GM19193 (cell line): ENCODE data around the gene BCL3.

Source experiments
- POLR2A ChIP-seq: IDR thresholded peaks from 4 replicates; pipeline ENCODE4 v1.6.1; 2011; ENCODE audit not compliant: insufficient read depth, insufficient read length; ENCODE audit errors: extremely low read depth

The BCL3 gene

DNA sequence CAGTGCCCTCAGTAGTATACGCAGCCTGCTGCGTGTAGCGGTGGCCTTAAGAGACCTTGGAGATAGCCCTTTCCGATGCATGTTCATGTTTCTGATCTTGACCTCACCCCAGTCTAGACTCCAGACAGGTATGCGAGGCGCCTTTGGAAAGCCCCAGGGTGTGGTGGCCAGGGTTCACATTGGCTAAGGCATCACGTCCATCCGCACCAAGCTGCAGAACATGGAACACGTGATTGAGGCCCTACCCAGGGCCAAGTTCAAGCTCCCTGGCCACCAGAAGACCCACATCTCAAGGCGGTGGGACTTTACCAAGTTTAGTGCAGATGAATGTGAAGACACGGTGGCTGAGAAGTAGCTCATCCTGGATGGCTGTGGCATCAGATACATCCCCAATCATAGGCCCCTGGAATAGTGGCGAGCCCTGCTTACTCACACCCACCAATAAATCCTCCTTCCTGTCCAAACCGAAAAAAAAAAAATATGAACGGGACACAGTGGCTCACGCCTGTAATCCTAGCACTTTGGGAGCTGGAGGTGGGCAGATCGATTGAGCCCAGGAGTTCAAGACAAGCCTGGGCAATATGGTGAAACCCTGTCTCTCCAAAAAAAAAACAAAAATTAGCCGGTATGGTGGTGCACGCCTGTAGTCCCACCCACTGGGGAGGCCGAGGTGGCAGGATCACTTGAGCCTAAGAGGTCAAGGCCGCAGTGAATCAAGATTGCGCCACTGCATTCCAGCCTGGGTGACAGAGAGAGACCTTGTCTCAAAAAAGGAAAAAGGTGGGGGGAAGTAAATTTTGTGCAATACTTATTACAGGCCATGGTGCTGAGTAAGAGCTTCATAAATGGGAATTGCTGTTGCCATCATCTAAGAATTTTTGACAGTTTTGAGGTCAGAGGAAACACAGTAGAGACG, 16.8 kb downstream of the BCL3 start:
- no peak for TF ChIP-seq POLR2A

- TF ChIP-seq POLR2A: no peak
Measured at GRCh38 chr19:44765949-44766335, 17.4 kb downstream of the BCL3 start.

DNA sequence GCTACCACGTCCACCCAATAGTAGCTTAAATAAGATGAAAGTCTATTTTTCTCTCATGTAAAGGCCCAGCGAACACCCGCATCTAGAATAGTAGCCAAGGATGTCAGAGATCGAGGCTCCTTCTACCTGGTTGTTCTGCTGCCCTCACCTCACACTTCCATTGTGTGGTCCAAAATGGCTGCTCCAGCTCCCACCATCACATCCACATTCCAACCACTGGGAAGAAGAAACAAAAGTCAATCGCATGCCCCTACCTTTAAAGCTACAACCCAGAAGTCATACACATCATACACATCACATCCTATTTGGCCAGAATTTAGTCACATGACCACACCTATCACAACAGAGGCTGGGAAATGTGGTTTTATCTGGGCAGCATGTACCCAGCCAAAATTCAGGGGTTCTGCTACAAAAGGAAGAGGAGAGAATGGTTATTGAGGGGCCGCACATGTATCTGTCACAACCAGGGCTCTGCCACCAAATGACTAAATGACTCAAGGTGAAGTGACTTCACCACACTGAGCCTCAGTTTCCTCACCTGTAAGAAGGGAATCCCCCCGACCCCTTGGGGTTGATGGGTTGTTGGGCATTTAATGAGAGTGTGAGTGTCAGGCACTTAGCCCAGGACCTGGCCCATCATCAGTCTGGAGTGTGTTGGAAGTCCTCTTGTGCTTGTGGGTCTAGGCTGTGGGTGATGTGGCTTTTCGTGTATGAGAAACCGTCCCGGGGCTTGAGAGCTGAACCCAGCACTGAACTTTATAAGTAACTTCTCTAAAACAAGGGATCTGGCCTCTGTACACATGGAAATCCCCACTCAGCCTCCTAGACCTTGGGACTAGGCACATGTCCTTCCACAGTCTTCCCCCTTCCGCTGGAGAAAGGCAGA, 19.0 kb downstream of the BCL3 start:
- no peak for TF ChIP-seq POLR2A

DNA sequence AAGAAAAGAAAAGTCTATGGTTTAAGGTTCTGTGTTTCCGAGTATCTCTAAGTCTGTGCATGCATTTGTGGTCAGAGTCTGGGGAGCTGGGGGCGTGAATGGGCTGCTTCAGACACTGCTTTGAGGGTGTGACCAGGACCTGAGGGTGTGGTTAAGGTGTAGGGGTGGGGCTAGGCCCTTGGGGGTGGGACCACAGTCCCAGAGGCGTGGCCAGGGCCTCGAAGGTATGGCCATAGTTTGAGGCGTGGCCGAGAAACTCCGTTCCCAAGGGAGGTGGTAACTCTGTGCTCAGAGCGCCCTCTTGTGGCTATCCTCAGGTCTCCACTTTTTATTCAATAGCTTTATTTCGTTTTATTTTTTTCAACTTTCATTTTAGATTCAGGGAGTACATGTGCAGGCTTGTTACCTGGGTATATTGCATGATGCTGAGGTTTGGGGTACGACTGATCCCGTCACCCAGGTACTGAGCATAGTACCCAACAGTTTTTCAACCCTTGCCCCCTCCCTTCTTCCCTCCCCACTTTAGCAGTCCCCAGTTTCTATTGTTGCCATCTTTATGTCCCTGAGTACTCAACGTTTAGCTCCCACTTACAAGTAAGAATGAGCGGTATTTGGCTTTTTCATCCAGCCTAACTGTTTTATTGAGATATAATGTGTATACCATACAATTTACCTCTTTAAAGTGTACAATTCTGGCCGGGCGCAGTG, 22.2 kb downstream of the BCL3 start:
- TF ChIP-seq POLR2A: no peak

DNA sequence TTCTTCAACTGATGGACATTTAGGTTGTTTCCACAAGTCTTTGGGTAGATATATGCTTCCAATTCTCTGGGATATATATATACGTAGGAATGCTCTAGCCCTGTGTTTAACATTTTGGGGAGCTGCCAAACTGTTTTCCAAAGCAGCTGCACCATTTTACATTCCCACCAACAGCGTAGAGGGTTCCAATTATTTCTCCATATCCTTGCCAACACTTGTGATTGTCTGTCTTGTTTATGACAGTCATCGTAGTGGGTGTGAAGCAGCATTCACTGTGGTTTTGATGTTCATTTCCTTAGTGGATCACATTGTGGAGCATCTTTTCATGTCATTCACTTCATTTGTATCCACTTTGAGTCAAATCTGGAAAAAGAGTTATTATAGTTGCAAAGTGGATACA, 24.5 kb downstream of the BCL3 start:
- no peak for TF ChIP-seq POLR2A

DNA sequence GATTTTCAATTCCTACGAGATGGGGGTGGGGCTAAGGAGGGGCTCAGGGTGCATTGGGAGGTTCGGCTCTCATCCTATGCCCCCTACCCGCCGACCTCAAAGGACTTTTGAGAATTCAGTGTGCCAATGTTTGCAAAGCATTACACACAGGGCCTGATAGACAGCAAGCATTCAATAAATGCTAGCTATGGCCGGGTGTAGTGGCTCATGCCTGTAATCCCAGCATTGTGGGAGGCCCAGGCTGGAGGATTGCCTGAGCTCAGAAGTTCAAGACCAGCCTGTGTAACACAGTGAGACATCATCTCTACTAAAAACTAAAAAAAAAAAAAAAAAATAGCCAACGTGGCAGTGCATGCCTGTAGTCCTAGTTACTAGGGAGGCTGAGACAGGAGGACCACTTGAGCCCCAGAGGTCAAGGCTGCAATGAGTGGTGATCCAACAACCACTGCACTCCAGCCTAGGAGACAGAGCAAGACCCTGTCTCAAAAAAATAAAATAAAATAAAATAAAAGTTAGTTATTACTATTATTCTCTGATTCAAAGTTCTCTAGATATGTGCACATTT, 27.2 kb downstream of the BCL3 start:
- no peak for TF ChIP-seq POLR2A

- no peak for TF ChIP-seq POLR2A
Measured at GRCh38 chr19:44776402-44777096, 28.0 kb downstream of the BCL3 start.

DNA sequence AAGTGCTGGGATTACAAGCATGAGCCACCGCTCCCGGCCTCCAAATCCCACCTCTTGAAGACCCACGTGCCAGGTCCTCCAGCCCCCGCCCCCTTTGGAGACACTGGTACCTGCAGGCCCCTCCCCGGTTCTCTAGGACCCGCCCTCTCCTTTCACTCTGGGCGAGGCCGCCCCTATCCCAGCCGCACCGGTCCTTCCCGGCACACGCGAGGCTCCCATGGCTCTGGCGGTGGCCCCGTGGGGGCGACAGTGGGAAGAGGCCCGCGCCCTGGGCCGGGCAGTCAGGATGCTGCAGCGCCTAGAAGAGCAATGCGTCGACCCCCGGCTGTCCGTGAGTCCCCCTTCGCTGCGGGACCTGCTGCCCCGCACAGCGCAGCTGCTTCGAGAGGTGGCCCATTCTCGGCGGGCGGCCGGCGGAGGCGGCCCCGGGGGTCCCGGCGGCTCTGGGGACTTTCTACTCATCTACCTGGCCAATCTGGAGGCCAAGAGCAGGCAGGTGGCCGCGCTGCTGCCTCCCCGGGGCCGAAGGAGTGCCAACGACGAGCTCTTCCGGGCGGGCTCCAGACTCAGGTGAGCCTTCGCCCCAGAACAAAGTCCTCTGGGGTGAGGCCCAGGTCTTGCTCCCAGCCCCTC, 29.3 kb downstream of the BCL3 start, which contains the start of gene CBLC:
Gene CBLC, plus strand, starts transcription at position 176 of the 633 bp plus-strand sequence. Its CDS starts 42 bp downstream, at position 218.
- no peak for TF ChIP-seq POLR2A

GRCh38 chr19:44779150-44779549, 30.6 kb downstream of the BCL3 start:
- TF ChIP-seq POLR2A: no peak

DNA sequence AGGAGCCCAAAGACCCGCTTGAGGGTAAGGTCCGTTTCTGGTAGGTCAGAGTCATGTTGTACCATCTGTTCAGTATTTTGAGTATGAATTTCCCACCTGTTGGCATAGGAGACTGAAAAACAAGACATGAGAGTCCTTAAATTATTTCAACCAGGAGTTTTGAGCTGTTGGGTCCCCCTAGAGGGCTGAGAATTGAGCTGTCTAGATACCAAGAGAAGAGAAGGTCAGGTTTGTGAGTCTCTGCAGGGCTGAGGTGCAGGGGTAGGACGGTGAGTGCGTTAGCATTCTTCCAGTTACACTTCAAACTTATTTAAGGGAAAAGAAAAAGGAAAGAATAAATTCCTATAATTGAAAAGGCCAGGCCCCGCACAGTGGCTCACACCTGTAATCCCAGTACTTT, 34.2 kb downstream of the BCL3 start:
- no peak for TF ChIP-seq POLR2A

DNA sequence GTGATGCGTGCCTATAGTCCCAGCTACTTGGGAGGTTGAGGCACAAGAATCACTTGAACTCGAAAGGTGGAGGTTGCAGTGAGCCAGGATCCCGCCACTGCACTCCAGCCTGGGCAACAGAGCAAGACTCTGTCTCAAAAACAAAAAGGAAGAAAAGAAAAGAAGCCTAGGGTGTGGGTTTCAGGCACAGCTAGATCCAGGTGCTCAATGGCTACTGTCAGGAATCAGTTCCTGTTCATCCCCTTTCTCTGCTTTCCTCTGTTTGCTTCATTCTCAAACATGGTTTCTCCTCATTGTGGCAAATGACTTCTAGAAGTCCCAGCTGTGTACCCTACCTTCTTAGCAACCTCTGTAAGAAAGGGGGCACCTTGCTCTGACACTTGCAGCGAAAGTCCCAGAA, 35.0 kb downstream of the BCL3 start:
- TF ChIP-seq POLR2A: no peak

- TF ChIP-seq POLR2A: no peak
Measured at GRCh38 chr19:44785271-44785670, 36.8 kb downstream of the BCL3 start.

GRCh38 chr19:44785993-44786392, 37.5 kb downstream of the BCL3 start:
- no peak for TF ChIP-seq POLR2A

GRCh38 chr19:44788971-44789370, 40.5 kb downstream of the BCL3 start:
- no peak for TF ChIP-seq POLR2A

DNA sequence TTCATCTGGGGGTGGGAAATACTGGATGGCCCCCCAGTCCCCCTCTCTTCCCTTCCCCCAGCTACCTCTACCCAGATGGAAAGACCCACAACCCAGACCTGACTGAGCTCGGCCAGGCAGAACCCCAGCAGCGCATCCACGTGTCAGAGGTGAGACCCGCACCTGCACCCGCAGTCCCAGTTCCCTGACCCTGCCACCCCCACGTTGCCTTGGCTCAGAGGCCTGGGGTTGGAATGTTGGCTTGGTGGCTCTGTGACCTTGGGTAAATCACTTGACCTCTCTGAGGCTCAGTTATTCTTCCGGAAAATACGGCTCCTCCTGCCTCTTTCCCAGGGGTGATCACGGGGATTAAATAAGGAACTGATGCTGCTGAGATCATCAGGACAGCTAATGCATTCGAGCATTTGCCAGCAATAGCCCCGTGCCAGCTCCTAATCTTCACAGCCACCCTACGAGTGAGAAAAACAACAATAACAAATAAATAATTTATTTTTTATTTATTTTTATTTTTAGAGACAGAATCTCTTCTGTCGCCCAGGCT, 41.5 kb downstream of the BCL3 start:
- TF ChIP-seq POLR2A: no peak
